HK-2 (cell line): ENCODE data around the gene VILL.
A peak's percentile ranks its signal among the peaks of the same experiment; 100 is the strongest.
"Not testable (repeated sequence)": the region's sequence is repeated elsewhere in the genome, so short reads cannot be mapped to it uniquely, and the experiment has no call there.

Experiments used
- DNase-seq: peaks from one replicate; pipeline ENCODE4 v3.0.0-alpha.2; 2018; ENCODE audit not compliant: unreplicated experiment

The VILL gene

DNA sequence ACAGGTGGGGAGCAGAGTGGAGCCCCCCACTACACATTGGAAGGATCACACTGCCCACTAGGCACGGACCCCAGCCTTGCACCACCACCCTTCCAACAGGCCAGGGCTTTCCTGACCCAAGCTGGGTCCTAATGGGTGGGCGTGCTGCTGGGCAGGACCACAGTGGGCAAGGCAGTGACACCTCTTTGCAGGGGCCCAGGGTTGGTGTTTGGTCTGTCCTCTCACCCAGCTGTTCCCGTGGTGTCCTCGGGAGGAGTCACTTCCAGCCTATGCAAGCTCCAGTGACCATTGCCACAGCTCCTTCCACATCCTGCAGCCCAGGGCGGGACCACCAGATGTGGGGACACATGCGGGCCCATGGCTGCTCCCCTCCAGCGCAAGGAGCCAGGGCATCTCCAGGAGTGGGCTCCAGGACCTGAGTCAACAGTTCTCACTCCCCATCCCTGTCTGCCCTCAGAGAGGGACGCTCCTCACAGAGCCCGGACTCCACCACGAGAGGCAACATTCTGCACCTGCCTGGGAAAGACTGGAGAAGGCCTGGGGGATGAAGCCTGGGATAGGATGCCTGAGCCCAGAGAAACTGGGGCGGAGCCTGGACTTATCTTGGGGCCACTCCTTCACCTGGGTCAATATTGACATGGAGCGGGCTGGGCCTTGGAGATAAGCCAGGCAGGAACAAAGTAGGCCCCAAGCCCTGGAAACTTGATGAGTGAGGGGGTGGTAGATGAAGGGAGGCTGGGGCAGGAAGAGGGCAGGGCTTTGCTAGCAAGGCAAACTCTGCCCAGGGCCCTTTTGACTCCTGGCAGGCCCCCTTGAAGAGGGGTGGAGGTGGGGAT, 3.9 kb upstream of the VILL start:
- DNase-seq, result no peak

DNA sequence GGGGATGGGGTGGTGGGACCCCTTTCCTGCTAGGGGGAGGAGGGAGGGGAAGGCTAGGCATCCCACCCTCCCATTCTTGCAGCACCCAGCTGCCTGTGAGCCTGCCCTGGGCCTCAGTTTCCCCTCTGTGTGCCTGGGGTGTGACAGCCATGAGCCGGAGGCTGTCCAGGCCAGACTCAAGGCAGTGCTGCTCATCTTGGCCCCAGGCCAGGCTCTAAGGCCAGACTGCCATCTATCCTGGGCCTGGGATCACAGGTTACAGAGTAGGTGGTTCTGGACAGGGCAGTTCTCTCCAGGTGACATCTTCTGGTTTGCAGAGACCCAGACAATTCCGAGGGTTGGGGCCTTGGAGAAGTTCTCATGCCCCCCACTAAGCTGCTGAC, 3.3 kb upstream of the VILL start:
- DNase-seq, result no peak

DNA sequence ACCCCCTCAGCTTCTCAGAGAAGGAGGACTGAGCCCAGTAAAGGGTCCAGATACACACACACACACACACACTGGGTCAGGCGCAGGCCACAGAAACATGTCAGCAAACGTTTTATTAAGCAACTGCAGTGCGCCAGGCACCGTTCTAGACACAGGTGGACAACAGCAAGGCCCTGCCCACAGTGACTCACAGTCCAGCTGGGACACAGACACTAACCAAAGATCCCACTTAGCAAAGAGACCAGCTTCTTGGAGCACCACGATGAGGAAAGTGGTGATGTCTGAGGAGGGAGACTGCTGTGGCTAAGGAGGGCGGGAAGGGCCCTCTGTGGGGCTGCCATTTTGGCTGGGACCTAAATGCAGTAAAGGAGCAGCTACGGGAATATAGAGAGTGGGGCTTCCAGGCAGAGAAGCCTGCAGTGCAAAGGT, 2.8 kb upstream of the VILL start:
- no peak for DNase-seq

DNA sequence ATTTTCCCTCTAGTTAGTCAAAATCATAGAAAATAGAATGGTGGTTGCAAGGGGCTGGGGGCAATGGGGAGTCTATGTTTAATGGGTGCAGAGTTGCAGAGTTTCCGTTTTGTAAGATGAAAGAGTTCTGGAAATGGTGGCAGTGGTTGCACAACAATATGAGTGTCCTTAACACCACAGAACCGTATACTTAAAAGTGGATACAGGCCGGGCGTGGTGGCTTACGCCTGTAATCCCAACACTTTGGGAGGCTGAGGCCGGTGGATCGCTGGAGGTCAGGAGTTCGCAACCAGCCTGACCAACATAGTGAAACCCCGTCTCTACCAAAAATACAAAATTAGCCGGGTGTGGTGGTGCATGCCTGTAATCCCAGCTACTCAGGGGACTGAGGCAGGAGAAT, 2.2 kb upstream of the VILL start:
- DNase-seq, result not testable (repeated sequence)

DNA sequence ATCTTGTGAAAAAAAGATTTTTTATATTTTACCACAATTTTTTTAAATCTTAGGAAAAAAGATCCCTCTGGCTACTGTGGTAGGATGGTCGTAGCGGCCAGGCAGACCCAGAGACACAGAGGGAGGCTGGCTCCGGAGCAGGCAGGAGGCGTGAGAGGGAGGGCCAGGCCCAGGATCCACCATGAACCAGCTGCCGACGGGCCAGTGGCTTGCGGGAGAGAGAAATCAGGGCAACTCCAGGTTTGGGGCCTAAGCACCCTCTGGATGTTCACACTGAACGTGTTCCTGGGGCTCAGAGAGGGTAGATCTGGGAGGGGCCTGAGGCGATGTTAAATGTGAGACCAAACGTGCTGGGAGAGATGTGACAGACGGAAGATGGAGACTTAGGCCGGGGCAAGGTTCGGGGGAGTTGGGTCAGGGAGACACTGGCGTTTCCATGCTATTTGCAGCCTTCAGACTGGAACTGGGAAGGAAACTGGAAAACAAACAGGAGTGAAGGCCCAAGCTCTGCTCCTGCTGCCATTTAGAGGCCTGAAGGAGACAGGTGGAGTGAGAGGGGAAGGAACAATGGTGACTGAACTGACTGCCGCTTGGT, 1.6 kb upstream of the VILL start:
- no peak for DNase-seq

GRCh38 chr3:37989821-37990480, 635 bp upstream of the VILL start:
- DNase-seq, result no peak

GRCh38 chr3:37991109-37991508, 523 bp downstream of the VILL start:
- no peak for DNase-seq

- no peak for DNase-seq
Observed at GRCh38 chr3:37991823-37992222, 1.2 kb downstream of the VILL start.

DNA sequence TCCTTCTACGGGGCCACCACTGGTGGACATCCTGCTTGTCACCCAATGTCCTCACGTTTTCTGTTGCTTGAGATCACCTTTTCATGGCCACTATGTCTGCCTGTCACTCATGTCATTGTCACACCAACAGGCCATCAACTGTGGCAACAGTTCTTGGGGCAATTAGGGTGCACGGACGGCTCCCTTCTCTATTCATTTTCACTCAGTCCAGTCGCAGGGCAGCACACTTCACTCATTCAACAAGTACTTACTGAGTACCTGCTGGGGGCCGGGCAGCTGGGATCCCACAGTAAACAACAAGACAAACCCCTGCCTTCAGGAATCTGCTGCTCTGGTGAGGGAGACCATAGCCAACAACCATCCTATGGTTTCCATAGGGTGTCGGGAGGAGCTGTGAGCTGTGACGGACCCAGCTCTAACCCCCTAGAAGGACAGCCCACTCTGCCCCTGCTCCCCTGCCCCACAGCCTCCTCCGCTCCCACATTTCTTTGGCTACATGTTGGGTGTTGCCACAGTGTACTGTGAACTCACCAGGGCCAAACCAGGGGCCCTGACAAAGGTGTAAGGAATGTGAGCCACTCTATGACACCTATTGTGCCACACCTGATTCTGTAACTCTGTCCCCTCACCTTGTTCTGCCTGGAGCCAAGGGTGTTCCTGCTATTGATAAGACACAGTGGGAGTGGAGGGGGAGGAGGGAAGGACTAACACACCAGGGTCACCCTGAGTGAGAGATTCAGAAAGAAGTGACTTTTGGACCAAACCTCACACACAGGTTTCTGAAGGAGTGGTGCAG, 1.9 kb downstream of the VILL start:
- no peak for DNase-seq

DNA sequence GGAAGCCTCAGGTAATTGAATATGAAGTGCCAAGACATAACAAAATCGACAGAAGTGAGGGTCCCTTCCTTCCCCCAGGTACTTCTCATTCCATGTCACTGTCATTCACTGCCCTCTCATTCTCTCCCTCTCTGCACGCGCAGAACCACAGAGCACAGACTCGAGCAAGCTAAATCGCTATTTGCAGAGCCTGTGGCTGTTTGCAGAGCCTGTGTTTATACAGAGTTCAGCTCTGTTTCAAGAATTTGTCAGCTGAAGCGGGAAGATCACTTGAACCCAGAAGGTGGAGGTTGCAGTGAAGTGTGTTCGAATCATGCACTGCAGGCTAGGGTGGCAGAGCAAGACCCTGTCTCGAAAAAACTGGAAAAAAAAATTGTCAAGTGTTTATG, 2.5 kb downstream of the VILL start:
- no peak for DNase-seq

GRCh38 chr3:37993460-37993819, 2.9 kb downstream of the VILL start:
- DNase-seq, result no peak

DNA sequence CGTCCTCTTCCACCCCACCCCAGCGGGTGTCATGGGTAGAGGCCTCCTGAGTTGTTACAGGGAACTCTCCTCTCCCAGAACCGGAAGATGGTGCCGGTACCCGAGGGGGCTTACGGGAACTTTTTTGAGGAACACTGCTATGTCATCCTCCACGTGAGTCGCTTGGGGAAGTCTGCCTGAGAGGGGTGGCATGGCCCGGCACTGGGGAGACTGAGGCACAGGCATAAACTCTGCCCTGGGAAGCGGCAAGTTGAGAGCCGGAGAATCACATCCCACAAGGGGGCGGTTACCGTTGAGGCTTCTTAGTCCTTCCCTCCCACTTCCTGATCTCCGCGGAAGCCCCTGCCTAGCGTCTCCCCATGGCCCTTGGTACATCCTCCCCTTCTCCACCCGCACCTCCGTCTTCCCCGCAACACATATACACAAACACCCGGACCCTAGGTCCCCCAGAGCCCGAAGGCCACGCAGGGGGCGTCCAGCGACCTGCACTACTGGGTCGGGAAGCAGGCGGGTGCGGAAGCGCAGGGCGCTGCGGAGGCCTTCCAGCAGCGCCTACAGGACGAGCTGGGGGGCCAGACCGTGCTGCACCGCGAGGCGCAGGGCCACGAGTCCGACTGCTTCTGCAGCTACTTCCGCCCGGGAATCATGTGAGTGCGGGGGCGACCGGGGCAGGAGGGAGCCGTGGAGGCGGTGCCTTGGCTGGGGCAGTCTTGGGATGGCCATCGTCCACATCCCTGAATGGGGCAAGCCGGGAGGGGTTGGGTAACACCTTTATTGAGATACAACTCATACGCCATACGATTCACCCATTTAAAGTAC, 3.4 kb downstream of the VILL start:
- DNase-seq, result no peak

DNA sequence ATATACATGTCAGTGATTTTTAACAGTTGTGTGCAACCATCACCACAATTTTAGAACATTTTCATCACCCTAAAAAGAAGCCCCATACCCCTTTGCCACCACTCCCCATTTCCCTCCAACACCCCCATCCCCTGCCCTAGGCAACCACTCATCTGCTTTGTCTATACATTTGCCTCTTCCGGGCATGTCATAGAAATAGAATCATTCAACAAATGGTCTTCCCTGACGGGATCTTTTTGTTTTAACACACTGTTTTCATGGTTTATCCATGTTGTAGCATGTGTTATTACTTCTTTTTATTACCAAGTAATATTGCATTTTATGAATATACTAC, 4.0 kb downstream of the VILL start:
- no peak for DNase-seq

DNA sequence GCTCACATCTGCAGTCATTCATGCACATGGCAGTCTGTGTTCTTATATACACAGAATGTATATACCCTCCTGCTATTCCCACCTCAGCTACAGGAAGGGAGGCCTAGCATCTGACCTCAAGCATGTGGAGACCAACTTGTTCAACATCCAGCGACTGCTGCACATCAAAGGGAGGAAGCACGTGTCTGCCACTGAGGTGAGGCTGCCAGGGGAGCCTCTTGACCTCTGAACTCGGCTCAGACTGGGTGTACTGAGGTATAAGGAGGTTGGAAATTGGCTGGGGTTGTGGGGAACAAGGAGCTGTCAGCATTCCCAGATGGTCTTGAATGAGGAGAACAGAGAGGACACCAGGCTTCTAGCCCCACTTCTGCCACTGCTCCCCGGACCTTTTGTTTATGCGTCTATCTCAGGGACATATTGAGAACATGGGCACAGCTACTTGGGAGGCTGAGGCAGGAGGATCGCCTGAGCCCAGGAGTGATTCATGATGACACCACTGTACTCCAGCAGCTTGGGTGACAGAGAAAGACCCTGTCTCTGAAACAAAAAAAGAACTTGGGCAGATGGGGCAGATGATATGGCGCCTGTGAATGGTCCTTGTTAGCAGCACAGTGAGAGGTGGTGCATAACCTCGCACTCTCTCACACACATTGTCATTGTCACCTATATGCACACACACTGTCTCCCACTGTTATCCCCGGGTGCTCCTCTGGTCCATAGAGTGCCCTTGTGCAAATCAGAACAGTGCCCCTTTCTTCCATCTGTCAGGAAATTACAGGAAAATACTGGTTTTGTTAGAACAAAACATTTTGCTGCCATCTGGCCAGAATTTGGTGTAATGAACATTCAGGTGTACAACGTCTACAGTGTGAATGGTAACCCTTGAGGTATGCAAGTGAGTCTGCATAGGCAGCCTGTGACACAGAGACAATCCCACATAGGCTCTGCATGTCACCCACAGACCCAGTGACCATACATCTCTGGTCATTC, 5.4 kb downstream of the VILL start:
- DNase-seq, result no peak

DNA sequence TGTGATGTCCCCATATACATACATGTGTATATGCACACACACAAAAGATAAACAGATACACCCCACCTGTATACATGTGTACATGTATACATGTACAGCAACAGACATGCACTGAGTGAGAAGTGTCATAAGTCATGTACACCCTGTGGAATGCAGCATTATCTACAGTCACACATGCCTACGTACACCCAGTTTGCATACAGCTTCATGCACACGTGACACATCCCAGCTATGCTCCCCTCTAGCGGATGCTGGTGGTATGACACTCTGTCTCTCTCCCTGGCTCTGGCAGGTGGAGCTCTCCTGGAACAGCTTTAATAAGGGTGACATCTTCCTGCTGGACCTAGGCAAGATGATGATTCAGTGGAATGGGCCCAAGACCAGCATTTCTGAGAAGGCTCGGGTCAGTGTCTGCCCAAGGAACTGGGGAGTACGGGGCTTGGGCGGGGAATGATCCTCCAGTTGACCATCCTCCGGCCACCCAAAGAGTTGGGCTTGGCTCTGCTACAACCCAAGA, 6.3 kb downstream of the VILL start:
- peak; percentile 77 for DNase-seq

- no peak for DNase-seq
Observed at GRCh38 chr3:37997342-37997741, 6.8 kb downstream of the VILL start.

- DNase-seq, result no peak
Observed at GRCh38 chr3:37997791-37998370, 7.3 kb downstream of the VILL start.

GRCh38 chr3:37999836-38000235, 9.2 kb downstream of the VILL start:
- DNase-seq, result no peak

DNA sequence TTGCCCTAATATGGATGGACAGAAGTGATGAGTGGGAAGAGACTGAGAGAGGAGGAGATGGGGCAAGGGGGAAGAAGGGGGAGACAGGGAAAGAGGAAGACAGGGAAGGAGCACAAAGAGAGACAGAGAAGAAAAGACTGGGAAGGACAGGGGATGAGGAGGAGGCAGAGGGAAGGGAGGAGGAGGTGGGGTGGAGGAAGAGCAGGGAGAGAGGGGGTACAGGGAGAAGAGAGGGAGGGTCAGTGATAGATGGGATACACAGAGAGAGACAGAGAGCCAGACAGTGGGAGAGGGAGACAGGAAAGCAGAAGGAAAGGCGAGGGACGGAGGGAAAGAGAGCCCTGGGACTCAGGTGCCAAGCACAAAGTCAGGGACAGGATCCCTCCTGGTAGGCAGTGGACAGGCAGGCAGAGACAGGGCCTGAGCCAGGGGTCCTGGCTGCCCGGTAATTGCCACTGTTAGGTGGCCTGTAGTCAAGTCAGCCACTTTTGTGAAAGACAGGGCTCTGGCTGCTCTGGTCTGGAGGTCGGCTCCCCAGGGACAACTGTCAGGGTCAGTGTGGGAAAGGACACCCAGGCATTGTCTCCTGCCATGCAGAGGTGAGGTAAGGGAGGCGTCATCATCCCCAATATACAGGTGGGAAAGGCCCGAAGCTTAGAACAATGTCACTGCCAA, 9.8 kb downstream of the VILL start:
- DNase-seq, result no peak
